GM19099 (cell line): Measurements from ENCODE around the gene TBC1D5.

Source experiments
- POLR2A ChIP-seq: IDR thresholded peaks from 3 replicates; pipeline ENCODE4 v1.6.1; 2011; ENCODE audit warnings: low read depth; ENCODE audit not compliant: insufficient read length; ENCODE audit errors: extremely low read depth

Gene TBC1D5

DNA sequence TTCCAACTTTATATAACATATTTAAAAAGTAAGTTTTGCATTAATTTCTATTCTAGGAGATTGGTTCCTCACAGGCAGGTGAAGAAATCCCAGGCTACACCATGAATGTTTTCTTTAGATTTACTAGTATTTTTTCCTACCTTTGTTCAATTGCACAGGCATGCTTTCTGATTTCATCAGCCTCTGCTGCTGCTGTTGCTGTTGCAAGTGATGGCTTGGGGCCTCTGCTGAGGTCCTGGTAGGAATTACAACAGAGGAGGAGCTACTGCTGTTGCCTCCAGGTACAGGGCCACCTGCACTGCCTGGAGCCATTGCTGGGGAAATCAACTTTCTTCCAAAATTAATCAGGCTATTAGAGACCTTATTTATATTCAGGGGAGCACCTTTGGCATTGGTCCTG is 504.4 kb downstream of the TBC1D5 start:
- no peak for TF ChIP-seq POLR2A

DNA sequence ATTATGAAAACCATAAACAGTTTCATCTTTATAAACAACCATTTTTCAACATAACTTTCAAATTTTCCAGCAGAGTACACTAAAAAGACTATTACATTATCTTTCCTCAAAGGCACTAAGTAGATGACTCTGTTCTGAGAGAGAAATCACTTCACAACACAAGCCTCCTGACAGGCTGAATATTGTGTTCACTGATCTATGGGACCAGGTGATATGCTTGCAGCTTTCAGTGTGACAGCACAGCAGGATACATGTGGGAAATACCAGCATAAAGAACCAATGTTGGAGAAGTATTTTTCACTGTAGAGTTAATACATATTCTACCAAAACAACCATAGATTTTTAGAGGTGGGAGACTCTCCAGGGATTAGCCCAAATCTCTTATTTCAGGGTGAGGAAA is 507.1 kb downstream of the TBC1D5 start:
- TF ChIP-seq POLR2A, result no peak

DNA sequence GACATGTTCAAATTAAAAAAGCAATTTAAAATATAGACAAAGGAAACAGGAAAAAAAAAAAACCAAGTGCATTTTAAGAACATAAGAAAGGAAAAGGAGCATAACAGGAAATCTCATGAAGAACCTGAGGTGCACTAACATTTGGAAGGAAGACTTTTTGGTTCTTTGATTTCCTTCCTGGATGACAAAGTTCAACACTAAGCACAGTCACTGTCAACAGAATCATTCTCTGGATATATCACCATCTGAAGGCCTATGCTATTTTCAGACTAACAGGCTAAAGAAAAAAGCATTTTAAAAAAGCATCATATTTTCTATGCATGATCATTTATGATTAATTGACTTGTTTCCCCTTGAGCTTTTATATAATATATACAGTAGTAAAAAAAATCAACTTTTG is 508.0 kb downstream of the TBC1D5 start:
- no peak for TF ChIP-seq POLR2A

DNA sequence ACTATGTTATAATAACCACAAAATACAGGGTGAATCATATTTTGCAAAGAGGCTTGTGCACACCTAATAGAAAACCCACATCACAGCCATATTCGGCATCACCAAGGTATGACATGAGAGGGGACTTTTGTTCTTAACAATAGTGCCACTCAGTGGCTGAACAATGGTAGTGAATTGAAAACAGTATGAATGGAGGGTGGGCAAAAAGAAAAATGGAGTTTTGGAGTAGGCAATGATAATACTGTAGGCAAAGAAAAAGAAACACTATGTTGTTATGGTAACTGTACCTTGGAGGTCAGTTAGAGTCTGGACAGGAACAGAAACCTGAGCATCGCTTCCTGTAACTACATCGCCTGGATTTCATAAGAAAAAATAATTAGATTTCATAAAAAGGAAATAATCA is 509.0 kb downstream of the TBC1D5 start:
- TF ChIP-seq POLR2A, result no peak

DNA sequence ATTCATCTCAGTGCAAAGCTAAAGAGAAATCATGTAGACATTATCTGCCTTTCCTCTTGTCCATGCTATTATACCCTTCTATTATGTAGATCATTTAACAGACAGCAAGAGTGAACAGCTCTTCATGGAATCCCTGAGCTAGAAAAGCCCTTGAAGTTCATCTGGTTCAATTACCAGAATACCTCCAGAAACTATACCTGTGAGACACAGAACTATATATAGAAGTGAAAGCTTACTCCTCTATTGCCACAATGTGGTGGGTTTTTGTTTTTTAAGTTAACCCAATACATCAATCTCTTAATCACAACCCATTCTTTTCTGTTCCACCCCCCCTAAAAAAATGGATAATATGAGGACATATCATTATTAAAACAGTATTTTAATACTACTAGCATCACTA is 510.0 kb downstream of the TBC1D5 start:
- TF ChIP-seq POLR2A, result no peak

DNA sequence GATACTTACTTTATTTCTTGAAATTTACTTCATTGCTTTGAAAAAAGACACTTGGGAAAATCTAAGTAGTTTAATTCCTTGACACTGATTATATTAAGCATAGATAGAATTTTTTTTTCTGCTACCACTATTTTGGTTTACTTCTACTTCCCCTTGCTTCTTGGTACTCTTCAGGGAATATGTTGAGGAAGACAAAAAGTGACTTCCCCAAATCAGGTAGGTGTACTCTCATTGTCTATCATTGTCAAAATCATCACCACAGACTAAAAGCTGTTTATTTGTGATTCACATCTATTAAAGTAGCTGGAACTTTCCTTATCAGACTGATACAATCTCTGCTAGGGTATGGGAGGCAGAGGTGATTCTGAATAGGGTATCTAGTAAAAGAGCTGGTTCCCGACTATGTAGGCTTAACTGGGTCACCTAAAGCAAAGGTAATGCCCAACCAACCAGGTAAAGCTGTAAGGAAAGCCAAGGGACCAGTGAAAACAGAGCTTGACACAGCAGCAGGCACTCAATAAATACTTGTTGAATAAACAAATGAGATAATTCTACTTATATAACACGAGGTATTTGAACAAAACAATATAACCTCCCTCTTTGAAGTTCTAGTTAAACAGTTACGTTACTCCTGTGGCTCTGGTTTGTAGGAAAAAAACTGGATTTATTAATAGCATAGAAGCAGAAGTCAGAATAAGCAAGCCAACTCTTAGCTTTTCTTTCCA is 510.7 kb downstream of the TBC1D5 start:
- TF ChIP-seq POLR2A, result no peak

DNA sequence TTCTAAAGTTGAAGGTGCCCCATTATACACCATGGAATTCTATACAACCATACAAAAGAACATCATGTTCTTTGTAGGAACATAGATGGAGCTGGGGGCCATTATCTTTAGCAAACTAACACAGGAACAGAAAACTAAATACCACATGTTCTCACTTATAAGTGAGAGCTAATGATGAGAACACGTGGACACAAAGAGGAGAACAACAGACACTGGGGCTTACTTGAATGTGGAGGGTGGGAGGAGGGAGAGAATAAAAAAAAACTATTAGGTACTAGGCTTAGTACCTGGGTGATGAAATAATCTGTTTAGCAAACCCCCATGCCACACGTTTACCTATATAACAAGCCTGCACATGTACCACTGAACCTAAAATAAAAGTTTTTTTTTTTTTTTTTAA is 515.0 kb downstream of the TBC1D5 start:
- TF ChIP-seq POLR2A, result no peak

DNA sequence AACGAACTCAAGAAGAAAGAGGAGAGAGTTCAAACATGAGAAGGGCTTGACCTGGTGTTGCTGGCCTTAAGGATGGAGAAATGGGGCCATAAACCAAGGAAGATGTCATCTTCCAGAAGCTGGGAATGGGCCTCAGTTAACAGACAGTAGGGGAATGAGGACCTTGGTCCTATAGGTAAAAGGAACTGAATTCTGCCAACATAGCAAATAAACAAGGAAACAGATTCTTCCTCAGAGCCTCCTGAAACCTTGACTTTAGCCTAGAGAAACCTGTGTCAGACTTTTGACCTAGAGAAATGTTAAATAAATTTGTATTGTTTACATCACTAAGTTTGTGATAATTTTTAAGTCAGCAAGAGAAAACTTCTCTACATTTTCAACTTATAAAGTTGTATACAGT is 520.9 kb downstream of the TBC1D5 start:
- no peak for TF ChIP-seq POLR2A

DNA sequence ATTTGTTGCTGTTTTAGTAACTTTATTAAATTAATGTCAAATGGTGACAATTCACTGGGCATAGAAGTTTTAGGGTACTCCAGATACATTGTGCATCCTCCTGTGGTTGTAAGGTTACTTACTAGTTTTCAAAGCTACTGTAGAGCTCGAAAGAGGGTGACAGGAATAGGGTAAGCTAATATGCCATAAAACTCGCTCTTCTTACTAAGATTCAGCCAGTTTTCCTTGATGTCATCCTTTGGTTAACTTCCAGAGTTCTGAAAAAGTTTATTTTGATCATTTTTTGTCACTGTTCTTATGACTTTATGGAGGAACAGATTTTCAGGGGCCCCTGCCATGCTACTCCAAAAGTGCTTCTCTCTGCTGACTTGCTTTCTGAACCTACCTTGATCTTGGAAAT is 522.8 kb downstream of the TBC1D5 start:
- TF ChIP-seq POLR2A, result no peak

DNA sequence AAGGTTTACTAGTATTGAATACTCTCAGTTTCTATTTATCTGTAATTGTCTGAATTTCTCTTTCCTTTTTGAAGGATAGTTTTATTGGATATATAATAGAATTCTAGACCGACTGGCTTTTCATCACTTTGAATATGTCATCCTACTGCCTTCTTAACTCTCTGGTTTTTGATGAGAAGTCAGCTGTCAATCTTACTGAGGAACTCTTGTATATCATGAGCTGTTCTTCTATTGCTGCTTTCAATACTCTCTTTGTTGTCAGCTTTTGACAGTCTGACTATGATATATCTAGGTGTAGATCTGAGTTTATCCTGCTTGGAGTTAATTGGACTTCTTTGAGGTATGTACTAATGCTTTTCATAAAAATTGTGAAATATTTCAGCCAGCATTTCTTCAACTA is 523.8 kb downstream of the TBC1D5 start:
- no peak for TF ChIP-seq POLR2A

DNA sequence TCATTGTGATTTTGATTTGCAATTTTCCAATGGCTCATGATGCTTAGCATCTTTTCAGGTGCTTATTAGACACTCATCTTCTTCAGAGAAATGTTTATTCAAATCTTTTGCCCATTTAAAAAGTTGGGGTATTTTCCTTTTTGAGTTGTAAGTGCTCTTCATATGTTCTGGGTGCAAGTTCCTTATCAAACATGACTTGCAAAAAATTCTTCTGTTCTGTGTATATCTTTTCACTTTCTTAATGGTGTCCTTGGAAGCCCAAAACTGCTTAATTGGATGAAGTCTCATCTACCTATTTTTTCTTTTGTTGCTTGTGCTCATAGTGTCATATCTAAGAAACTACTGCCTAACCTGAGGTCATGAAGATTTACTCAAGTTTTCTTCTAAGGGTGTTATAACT is 524.8 kb downstream of the TBC1D5 start:
- TF ChIP-seq POLR2A, result no peak

DNA sequence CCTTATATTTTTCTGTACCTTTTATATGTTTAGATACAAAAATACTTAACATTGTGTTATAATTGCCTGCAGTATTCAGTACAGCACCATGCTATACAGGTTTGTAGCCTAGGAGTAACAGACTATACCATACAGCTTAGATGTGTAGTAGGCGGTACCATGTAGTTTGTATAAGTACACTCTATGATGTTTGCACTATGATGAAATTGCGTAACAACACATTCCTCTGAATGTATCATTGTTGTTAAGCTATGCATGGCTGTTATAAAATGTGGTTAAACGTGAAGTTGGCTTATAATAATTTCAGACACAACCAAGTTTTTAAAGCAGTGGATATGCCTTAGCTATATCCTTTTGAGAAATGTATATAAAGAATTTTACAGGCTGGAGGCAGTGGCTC is 529.3 kb downstream of the TBC1D5 start:
- TF ChIP-seq POLR2A, result no peak

DNA sequence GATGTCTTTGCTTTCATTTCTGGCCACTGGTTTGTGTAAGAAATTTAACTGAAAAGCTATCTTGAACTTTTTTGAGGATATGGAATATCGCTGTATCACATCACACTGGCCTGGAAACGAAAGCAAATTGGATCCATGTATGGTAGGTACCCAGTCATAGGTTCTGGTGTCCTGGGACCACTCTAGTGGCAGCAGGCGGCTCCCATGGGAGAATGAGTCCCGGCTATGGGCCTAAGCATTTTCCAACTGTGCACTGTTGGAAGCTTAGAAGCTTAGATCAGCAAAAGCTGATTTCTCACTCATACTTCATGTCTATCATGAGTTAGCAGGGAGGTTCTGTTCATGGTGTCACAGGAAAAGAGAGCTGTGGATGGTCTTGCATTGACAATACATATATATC is 534.5 kb downstream of the TBC1D5 start:
- TF ChIP-seq POLR2A, result no peak

DNA sequence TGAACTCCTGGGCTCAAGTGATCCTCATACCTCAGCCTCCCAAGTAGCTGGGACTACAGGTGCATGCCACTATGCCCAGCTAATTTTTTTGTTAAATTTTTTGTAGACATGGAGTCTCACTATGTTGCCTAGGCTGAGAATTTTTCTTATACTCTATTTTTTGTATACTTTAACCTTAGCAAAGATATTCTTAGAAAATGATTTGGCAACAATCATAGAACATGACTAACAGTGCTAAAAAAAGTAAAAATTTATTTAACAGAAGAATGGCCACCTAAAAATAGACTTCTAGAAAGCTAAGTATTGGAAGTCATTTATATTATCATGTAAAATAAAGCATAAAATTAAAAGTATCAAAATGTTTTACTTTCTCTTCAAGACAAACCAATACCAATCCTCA is 535.4 kb downstream of the TBC1D5 start:
- TF ChIP-seq POLR2A, result no peak

DNA sequence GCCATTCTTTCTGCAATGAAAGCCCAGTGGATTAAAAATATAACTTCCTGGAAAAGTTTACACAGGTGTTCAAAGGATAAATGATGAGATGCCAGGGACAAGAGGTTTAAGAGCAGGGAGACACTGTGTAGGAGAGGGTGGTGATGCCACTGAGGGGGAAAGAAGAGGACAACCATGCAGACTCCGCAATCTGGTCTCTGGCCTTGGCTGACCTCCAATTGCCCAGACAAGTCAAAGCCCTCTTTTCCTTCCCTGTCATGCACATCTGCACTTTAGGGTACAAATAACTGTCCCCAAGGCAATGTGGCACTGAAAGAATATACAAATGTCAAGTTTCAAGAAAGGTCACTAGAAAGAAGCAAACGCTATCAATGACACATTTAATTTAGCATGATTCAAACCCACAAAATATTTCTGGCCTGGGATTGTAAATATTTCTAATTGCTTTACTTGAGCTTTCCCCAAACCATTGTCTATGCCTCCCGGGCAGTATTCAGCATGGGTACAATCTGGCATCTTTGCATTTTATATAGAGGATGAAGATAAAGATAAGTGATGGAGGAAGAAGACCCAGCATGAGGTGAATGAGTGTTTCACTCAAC is 538.3 kb downstream of the TBC1D5 start:
- no peak for TF ChIP-seq POLR2A

DNA sequence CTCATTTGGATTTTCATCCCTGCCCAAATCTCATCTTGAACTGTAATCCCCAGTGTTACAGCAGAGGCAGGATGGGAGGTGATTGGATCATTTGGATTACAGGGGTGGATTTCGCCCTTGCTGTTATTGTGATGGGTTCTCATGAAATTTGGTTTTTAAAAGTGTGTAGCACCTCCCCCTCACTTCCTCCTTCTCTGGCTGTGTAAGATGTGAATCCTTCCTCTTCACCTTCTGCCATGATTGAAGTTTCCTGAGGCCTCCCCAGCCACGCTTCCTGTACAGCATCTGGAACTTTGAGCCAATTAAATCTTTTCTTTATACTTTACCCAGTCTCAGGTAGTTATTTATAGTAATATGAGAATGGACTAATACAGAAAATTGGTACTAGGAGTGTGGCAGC is 540.9 kb downstream of the TBC1D5 start:
- TF ChIP-seq POLR2A, result no peak

DNA sequence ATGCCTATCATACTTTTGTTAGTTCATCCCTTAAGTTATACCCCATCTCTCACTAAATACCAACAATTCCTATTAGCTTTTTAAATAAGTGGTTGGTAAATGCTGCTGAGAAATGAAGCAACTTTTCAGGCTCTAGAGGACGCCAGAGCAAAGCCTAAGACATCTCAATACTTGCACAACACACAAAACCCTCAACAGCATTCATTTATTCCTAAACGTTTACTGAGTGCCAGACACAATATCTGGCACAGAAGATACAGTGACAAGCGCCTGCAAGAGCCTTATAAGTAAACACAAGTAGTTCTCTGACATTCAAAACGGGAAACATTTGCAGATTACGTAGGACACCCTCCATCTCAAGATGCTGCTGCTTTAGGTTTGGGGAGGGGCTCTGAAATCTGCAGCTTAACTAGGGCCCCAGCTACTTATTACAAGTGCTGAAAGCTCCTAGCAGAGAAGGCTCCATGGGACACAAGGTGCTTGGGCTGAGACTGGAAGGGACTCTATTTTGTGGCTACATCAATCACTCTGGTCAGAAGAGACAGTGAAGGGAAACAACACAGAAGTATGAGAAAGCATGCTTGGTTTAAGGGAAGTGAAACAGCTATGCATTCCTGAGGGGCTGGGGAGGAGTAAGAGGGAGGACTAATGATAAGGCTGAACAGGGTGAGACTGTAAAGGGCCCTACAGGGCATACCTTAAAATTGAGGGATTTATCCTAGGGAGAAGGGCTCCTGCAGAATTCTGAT is 546.4 kb downstream of the TBC1D5 start:
- TF ChIP-seq POLR2A, result no peak

DNA sequence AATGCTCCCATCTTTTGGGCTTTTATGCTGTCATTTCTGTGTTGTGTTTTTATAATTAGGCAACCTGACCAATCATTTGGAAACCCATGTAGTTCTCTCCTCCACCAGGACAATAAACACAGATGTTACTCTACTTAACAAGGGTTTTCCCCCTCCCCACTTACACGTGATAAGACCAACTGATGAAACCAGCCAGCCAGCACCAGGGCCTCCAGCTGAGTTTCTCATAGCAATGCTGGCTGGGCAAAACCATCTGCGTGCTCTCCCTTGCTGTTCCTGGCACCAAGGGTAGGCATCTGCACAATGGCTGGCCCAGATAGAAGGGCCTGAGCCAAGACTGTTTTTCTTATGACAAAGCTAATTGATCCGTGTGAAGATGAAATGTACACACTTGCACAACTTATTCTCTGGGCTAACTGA is 547.2 kb downstream of the TBC1D5 start:
- no peak for TF ChIP-seq POLR2A
